Neural cell (in vitro differentiated cells): ENCODE results near the gene FAM168A. TPM values are rescaled to one million over a fixed set of nuclear protein-coding genes. Genes with fewer than 3 reads are reported as not detected.

ENCODE experiments used
- H2AFZ ChIP-seq: fragments of 200-600, 300-800 bp; sonication (generic), shearing (Covaris generic); 2 replicates; pipeline ENCODE4 v1.6.0; 2014; ENCODE audit warnings: low read depth, mild to moderate bottlenecking, antibody characterized with exemption, low read length, moderate library complexity
- H3F3A ChIP-seq: fragments of 200-600 bp; shearing (Covaris generic); 2 replicates; pipeline ENCODE4 v1.6.1; 2016; ENCODE audit warnings: mild to moderate bottlenecking, moderate library complexity, mixed read lengths, antibody characterized with exemption, low read length; ENCODE audit not compliant: insufficient read depth, poor library complexity, severe bottlenecking
- H3K27ac ChIP-seq: fragments of 200-600, 300-800 bp; sonication (generic), shearing (Covaris generic); 2 replicates; pipeline ENCODE4 v1.5.1; 2014; ENCODE audit warnings: mild to moderate bottlenecking, low read length, moderate library complexity
- H3K27me3 ChIP-seq: fragments of 300-800, 200-600 bp; sonication (generic), shearing (Covaris generic); 2 replicates; pipeline ENCODE4 v1.6.0; 2014; ENCODE audit warnings: mild to moderate bottlenecking, low read depth, low read length, moderate library complexity; ENCODE audit not compliant: insufficient read depth
- H3K36me3 ChIP-seq: fragments of 300-800, 200-600 bp; sonication (generic), shearing (Covaris generic); 2 replicates; pipeline ENCODE4 v1.5.1; 2014; ENCODE audit warnings: mild to moderate bottlenecking, antibody characterized with exemption, low read length, moderate library complexity; ENCODE audit not compliant: insufficient read depth
- H3K4me2 ChIP-seq: fragments of 300-800, 200-600 bp; sonication (generic), shearing (Covaris generic); 2 replicates; pipeline ENCODE4 v1.6.0; 2014; ENCODE audit warnings: mild to moderate bottlenecking, low read length
- H3K4me3 ChIP-seq: fragments of 300-800, 200-600 bp; sonication (generic), shearing (Covaris generic); 2 replicates; pipeline ENCODE4 v1.5.1; 2014; ENCODE audit warnings: mild to moderate bottlenecking, low read length, moderate library complexity
- H3K79me2 ChIP-seq: fragments of 200-600 bp; shearing (Covaris generic); replicated peaks from 2 replicates; pipeline ENCODE4 v1.6.0; 2014; ENCODE audit warnings: mild to moderate bottlenecking, low read length, moderate library complexity; ENCODE audit not compliant: insufficient read depth
- H3K9ac ChIP-seq: fragments of 300-800, 200-600 bp; sonication (generic), shearing (Covaris generic); 2 replicates; pipeline ENCODE4 v1.6.1; 2016; ENCODE audit warnings: mild to moderate bottlenecking, low read length, mixed read lengths
- H3K9me2 ChIP-seq: fragments of 200-600 bp; shearing (Covaris generic); 2 replicates; pipeline ENCODE4 v1.6.1; 2016; ENCODE audit warnings: mild to moderate bottlenecking, low read length, mixed read lengths; ENCODE audit not compliant: insufficient read depth
- H3K9me3 ChIP-seq: fragments of 200-600, 300-800 bp; sonication (generic), shearing (Covaris generic); 2 replicates; pipeline ENCODE4 v1.6.1; 2016; ENCODE audit warnings: mild to moderate bottlenecking, mixed run types, low read length, moderate library complexity, mixed read lengths
- H4K20me1 ChIP-seq: fragments of 200-600 bp; shearing (Covaris generic); 2 replicates; pipeline ENCODE4 v1.6.1; 2016; ENCODE audit warnings: mild to moderate bottlenecking, mixed run types; ENCODE audit not compliant: insufficient read depth
- CTCF ChIP-seq: fragments of 450-650 bp; IDR thresholded peaks from 2 replicates; pipeline ENCODE4 v1.5.1; 2014; ENCODE audit warnings: antibody characterized with exemption, mild to moderate bottlenecking, moderate library complexity; ENCODE audit not compliant: poor library complexity, severe bottlenecking
- EP300 ChIP-seq: fragments of 450-650 bp; conservative IDR thresholded peaks from 2 replicates; pipeline ENCODE4 v1.6.1; 2014; ENCODE audit warnings: antibody characterized with exemption, mild to moderate bottlenecking, moderate library complexity; ENCODE audit not compliant: poor library complexity, severe bottlenecking
- EZH2 ChIP-seq: fragments of 200-600, 300-800 bp; shearing (Covaris generic), sonication (generic); IDR thresholded peaks from 2 replicates; pipeline ENCODE4 v1.6.1; 2014; ENCODE audit warnings: antibody characterized with exemption, low read length, borderline replicate concordance, mild to moderate bottlenecking; ENCODE audit not compliant: insufficient read depth, poor library complexity, severe bottlenecking
- MXI1 ChIP-seq: fragments of 450-650 bp; conservative IDR thresholded peaks from 2 replicates; pipeline ENCODE4 v1.6.1; 2014; ENCODE audit warnings: antibody characterized with exemption, mild to moderate bottlenecking; ENCODE audit not compliant: poor library complexity, severe bottlenecking
- POLR2AphosphoS5 ChIP-seq: IDR thresholded peaks from 2 replicates; pipeline ENCODE4 v1.6.1; 2012
- RAD21 ChIP-seq: fragments of 450-650 bp; conservative IDR thresholded peaks from 2 replicates; pipeline ENCODE4 v1.6.1; 2014; ENCODE audit warnings: antibody characterized with exemption, mild to moderate bottlenecking, moderate library complexity
- REST ChIP-seq: IDR thresholded peaks from 2 replicates; pipeline ENCODE4 v1.6.1; 2012; ENCODE audit warnings: borderline replicate concordance
- SMC3 ChIP-seq: fragments of 450-650 bp; conservative IDR thresholded peaks from 2 replicates; pipeline ENCODE4 v1.6.1; 2014; ENCODE audit warnings: antibody characterized with exemption, mild to moderate bottlenecking, moderate library complexity; ENCODE audit not compliant: poor library complexity
- TAF1 ChIP-seq: IDR thresholded peaks from 2 replicates; pipeline ENCODE4 v1.6.1; 2012; ENCODE audit warnings: low read depth
- polyA plus RNA-seq: library from polyadenylated mRNA; depleted of rRNA; stranded (reverse); fragments of >200 nt; gene quantifications from 2 replicates; pipeline ENCODE4 v1.2.3, GENCODE V29; 2014

FAM168A gene
- polyA plus RNA-seq, 1 donor from 2014 or later: 67.3 TPM

GRCh38 chr11:73509188-73509587, 88.7 kb downstream of the FAM168A start:
- no peak overlapping the region for H3K4me2 ChIP-seq
- H3K36me3 ChIP-seq: no peaks in the 10 kb centered on the region
- no peaks in the 10 kb centered on the region for H3F3A ChIP-seq
- no peaks in the 10 kb centered on the region for H3K9me2 ChIP-seq
- peaks cover 27% of the 10 kb centered on the region for H3K79me2 ChIP-seq
- H2AFZ ChIP-seq: no peak overlapping the region
- H4K20me1 ChIP-seq: no peaks in the 10 kb centered on the region
- H3K9ac ChIP-seq: no peak overlapping the region
- TF ChIP-seq EP300: no peak
- TF ChIP-seq RAD21: no peak
- no peak for TF ChIP-seq SMC3
- TF ChIP-seq POLR2AphosphoS5: no peak
- no peak for TF ChIP-seq REST
- TF ChIP-seq TAF1: no peak
- no peak for TF ChIP-seq CTCF
- TF ChIP-seq EZH2: no peak
- no peak for TF ChIP-seq MXI1
- H3K27ac ChIP-seq: no peak overlapping the region
- H3K27me3 ChIP-seq: no peaks in the 10 kb centered on the region
- no peak overlapping the region for H3K4me3 ChIP-seq
- H3K9me3 ChIP-seq: no peaks in the 10 kb centered on the region

- Histone ChIP-seq H3K9ac (no peak overlapping the region), H3K9me2 (no peaks in the 10 kb centered on the region), H4K20me1 (no peaks in the 10 kb centered on the region), H3K27me3 (no peaks in the 10 kb centered on the region), H3K36me3 (no peaks in the 10 kb centered on the region), H3K4me2 (no peak overlapping the region), H3K9me3 (no peaks in the 10 kb centered on the region), H2AFZ (no peak overlapping the region), H3F3A (no peaks in the 10 kb centered on the region), H3K4me3 (no peak overlapping the region), H3K27ac (no peak overlapping the region), H3K79me2 (peaks cover 30% of the 10 kb centered on the region)
- TF ChIP-seq SMC3 (no peak), RAD21 (no peak)
These were observed 89.4 kb downstream of the FAM168A start for GRCh38 chr11:73508243-73509176.
